ENCODE measurements around the gene VPS52. TPM values are rescaled to one million over a fixed set of nuclear protein-coding genes. Genes with fewer than 3 reads are reported as not detected.

The VPS52 gene
- total and polyA plus RNA-seq, 9 of the 15 experiments (the other 6 are each of a cell fraction or from before 2014, with no cell fraction given), result 24.4 to 103 (median 40.2) TPM

- no peak for TF ChIP-seq ZNF407 (IDR thresholded peaks at IDR 0.05; ENCODE audit: low read depth)
- TF ChIP-seq MCM3 (IDR thresholded peaks at IDR 0.05), result no peak
- no peak for TF ChIP-seq RBM22 (IDR thresholded peaks at IDR 0.05; ENCODE audit: low read depth, low read length, poor library complexity, severe bottlenecking)
- TF ChIP-seq SMARCA4 (IDR thresholded peaks at IDR 0.05), result peak; percentile 73
- TF ChIP-seq ARID2 (IDR thresholded peaks at IDR 0.05), result no peak
- no peak for TF ChIP-seq TARDBP (IDR thresholded peaks at IDR 0.05)
- TF ChIP-seq ZNF639 (CRISPR knock-in tag; conservative IDR thresholded peaks at IDR 0.05 in 1 of 2, IDR thresholded peaks at IDR 0.05 in 1 of 2), result no peak
- no peak for TF ChIP-seq TAF7 (tag; IDR thresholded peaks at IDR 0.05)
- no peak for TF ChIP-seq ZNF23 (CRISPR knock-in tag; IDR thresholded peaks at IDR 0.05)
- no peak for TF ChIP-seq TAF9B (IDR thresholded peaks at IDR 0.05; ENCODE audit: partially characterized antibody)
- TF ChIP-seq RBM15 (IDR thresholded peaks at IDR 0.05; ENCODE audit: insufficient read depth, low read length), result no peak
- TF ChIP-seq ZNF197 (CRISPR knock-in tag; IDR thresholded peaks at IDR 0.05; ENCODE audit: low read depth), result no peak
- no peak for TF ChIP-seq ZNF644 (tag; IDR thresholded peaks at IDR 0.05; ENCODE audit: low read depth)
- TF ChIP-seq NFE2 (IDR thresholded peaks at IDR 0.05; ENCODE audit: low read depth), result no peak
- TF ChIP-seq AFF1 (IDR thresholded peaks at IDR 0.05; ENCODE audit: low read depth in 1 of 2, partially characterized antibody in 2 of 2), result peak in 1 of 2 experiments; percentile 60
- no peak for TF ChIP-seq ZNF253 (CRISPR knock-in tag; conservative IDR thresholded peaks at IDR 0.05)
- no peak for TF ChIP-seq BACH1 (tag; IDR thresholded peaks at IDR 0.05)
Observed at GRCh38 chr6:33201147-33201545, 70.5 kb downstream of the VPS52 start (continued).
